ENCODE data around the gene CD3G. TPM values are rescaled to one million over a fixed set of nuclear protein-coding genes. Genes with fewer than 3 reads are reported as not detected.
"Not testable (repeated sequence)": the region's sequence is repeated elsewhere in the genome, so short reads cannot be mapped to it uniquely, and the experiment has no call there.

The CD3G gene
- total RNA-seq, 1 donor from 2014 or later, result not detected

DNA sequence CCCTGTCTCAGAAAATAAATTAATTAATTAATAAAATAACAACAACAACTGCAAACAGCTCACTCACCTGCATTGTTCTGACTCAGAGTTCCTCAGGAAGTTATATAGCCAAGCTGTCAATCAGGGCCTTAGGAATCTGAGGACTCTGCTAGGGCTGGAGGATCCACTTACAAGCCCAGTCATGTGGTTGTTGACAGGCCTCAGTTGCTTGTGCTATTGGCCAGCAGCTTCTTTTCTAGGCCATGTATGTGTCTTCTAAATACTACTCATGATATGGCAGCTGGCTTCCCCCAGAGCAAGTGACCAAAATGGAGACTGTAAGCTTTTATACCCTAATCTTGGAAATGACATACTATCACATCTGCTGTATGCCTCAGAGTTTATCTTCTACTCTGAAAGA lies 36.4 kb downstream of the CD3G start:
- DNase-seq, result no peak

- DNase-seq, result no peak
Measured at GRCh38 chr11:118382954-118383353, 38.8 kb downstream of the CD3G start.

DNA sequence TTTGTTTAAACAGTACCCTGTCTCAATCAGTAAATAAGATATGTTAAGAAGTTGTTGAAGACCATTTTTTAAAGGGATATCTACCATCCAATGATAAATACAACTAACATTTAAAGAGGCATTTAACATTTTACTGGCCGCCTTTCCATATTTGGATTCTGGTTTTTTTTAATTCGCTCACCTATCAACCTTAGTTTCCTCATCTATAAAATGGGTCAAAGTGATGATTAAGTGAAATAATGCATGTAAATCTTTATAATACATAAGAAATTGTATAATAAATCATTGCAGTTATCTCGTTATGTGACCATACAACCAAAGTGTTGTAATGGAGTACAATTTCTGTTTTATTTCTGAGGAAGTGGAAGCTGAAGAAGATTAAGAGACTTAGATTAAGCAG lies 39.5 kb downstream of the CD3G start:
- DNase-seq, result no peak

DNA sequence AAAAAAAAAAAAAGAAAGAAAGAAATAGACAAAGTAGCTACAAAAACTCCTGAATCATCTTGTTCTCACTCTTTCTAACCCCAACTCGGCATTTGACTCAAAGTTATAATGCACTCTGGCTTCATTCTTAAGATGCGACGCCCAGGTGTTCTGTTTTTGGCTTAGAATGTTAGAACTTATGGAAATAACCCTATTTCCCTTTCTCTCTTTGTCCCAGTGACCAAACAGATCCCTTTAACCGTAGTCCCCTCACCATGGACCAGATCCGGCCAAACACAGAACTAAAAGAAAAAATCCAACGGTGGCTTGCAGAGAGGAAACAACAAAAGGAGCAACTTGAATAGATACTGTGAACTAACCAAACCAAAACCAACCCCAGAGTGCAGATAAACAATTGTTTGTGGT lies 52.0 kb downstream of the CD3G start:
- DNase-seq, result no peak

DNA sequence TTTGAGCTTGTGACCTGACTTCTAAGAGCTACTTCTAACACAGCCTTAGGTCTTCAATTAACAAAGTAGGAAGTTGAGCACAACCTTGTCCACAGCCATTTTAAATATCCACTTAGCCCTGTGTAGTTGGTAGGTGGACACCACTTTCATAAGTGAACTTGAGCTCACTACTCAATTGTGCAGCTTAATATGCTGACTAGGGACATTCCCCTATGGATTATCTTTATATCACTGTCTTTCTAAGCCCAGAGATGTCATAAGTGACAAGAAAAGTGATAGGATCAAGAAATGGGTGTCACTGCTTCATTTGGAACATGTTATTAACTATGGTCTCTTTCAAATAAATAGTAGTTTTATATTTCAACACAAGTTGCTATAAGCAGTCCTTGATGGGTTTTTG lies 53.3 kb downstream of the CD3G start:
- no peak for DNase-seq

- DNase-seq, result no peak
Measured at GRCh38 chr11:118398791-118399559, 54.8 kb downstream of the CD3G start.

DNA sequence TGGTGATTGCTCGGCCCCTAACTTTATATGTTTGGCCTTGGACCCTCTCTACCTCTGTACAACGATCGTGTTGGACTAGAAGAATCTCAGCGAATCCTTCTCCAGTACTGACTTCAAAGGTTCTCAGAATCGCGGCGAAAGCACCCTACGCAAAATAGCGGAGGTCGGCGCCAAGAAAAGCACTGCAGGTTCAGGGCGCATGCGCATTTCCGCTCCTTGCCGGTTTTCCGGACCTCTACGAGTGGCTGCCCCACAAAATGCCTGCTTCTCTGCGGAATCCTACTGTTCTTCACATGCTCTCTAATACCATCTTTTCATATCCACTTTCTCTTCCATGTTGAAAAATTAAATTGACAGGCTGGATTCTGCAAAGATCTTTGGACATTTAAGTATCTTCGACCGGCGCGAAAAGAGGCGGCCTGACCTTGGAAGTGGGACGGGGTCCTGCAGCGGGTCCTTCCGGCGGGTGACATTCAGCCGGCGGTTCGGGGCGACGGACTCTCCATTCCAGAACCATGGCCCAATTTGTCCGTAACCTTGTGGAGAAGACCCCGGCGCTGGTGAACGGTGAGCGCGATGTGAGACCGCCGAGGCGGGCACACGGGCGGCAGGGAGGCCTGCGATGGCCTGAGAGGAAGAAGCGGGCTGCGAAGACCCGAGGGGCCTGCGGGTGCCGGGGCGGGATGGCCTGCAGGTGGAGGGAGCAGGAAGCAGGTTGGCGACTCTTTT lies 57.2 kb downstream of the CD3G start, which contains the start of gene ATP5MG:
ATP5MG (plus strand) TSS at position 456 of the 729 bp plus-strand sequence; CDS start at position 516, 60 bp downstream.
- peak; percentile 84 for DNase-seq

- no peak for DNase-seq
Measured at GRCh38 chr11:118401880-118402590, 57.9 kb downstream of the CD3G start.

GRCh38 chr11:118402594-118402993 lies 58.5 kb downstream of the CD3G start:
- not testable (repeated sequence) for DNase-seq

Small RNA genes lying within 50 kb of the gene (small RNA-seq; reads per million reads assigned to genes)
- gene AP001582.1, result not detected

Other genes with a start within 250 kb of the CD3G start
- 12.2 TPM for gene SCN4B, start 191.5 kb upstream of the CD3G start, total RNA-seq
- 5.8 TPM for gene SCN2B, start 167.7 kb upstream of the CD3G start, total RNA-seq
- gene JAML, start 119.3 kb upstream of the CD3G start, total RNA-seq, result 1.2 TPM
- 1.6 TPM for gene MPZL3, start 92.0 kb upstream of the CD3G start, total RNA-seq
- 1.4 TPM for gene MPZL2, start 80.0 kb upstream of the CD3G start, total RNA-seq
- gene CD3E, start 39.6 kb upstream of the CD3G start, total RNA-seq, result not detected
- not detected for gene CD3D, start 1.6 kb upstream of the CD3G start, total RNA-seq
- gene UBE4A, start 15.3 kb downstream of the CD3G start, total RNA-seq, result 59.7 TPM
- gene ATP5MG, start 57.3 kb downstream of the CD3G start, total RNA-seq, result 67.4 TPM
- gene KMT2A, start 92.1 kb downstream of the CD3G start, total RNA-seq, result 55.4 TPM
- gene TTC36, start 183.1 kb downstream of the CD3G start, total RNA-seq, result 2.7 TPM
- 40.7 TPM for gene TMEM25, start 186.8 kb downstream of the CD3G start, total RNA-seq
- gene IFT46, start 221.6 kb downstream of the CD3G start, total RNA-seq, result 51.9 TPM
- gene ARCN1, start 228.1 kb downstream of the CD3G start, total RNA-seq, result 73.9 TPM

All from occipital lobe (tissue), 3 donors.